HL-60 (cell line): Measurements from ENCODE around the gene IL5.

ENCODE experiments used
- CTCF ChIP-seq: IDR thresholded peaks from one replicate; pipeline ENCODE4 v1.5.1; 2011; ENCODE audit warnings: low read length, control low read depth, inconsistent platforms; ENCODE audit not compliant: insufficient read depth
- SPI1 ChIP-seq: IDR thresholded peaks from 2 replicates; pipeline ENCODE4 v1.6.1; 2012; ENCODE audit warnings: low read depth, mild to moderate bottlenecking, borderline replicate concordance

- no peak for TF ChIP-seq SPI1
- TF ChIP-seq CTCF = no peak
Measured at GRCh38 chr5:132499440-132500243, 43.7 kb downstream of the IL5 start.
